Caco-2 (cell line): ENCODE results near the gene FBLN5. TPM values are rescaled to one million over a fixed set of nuclear protein-coding genes. Genes with fewer than 3 reads are reported as not detected.

Source experiments
- BruUV-seq: library from RNA; stranded (reverse); fragments of 400-500 nt; replicated peaks from 2 replicates; lab custom pipeline; 2021; lab: Mats Ljungman, UMichigan
- CTCF ChIA-PET: fragments of 300-600 bp; sonication (Branson Sonifier 250); formaldehyde crosslinking; loops from one replicate; lab custom pipeline; 2022; ENCODE audit warnings: antibody characterized with exemption; lab: Charles Lee
- POLR2A ChIA-PET: fragments of 300-600 bp; sonication (Branson Sonifier 250); formaldehyde crosslinking; loops from one replicate; lab custom pipeline; 2022; ENCODE audit warnings: antibody characterized with exemption; lab: Charles Lee
- DNase-seq, 2 experiments: peaks; one replicate each; pipeline versions ENCODE4 v3.0.0 to v3.0.0-alpha.2; 2020 to 2022
- H3K27me3 ChIP-seq: replicated peaks from 2 replicates; pipeline ENCODE4 v1.6.0; 2011; ENCODE audit warnings: low read length; ENCODE audit not compliant: control insufficient read depth, insufficient read depth
- H3K36me3 ChIP-seq: 2 replicates; pipeline ENCODE4 v1.5.1; 2011; ENCODE audit warnings: low read length; ENCODE audit not compliant: control insufficient read depth, insufficient read depth
- H3K4me1 ChIP-seq: fragments of 250-450 bp; sonication (Bioruptor Pico); 2 replicates; pipeline ENCODE4 v1.5.1; 2020; ENCODE audit warnings: mild to moderate bottlenecking
- H3K4me3 ChIP-seq: 2 replicates; pipeline ENCODE4 v1.5.1; 2011; ENCODE audit warnings: low read depth, mild to moderate bottlenecking, control low read depth, low read length
- H3K9me3 ChIP-seq: fragments of 250-450 bp; sonication (Bioruptor Pico); 2 replicates; pipeline ENCODE4 v1.5.1; 2020; ENCODE audit warnings: mild to moderate bottlenecking, moderate library complexity
- H3K27ac Mint-ChIP-seq: one replicate; pipeline ENCODE4 v1.8.0; 2022; ENCODE audit warnings: mixed read lengths; ENCODE audit not compliant: unreplicated experiment
- H3K27me3 Mint-ChIP-seq: one replicate; pipeline ENCODE4 v1.8.0; 2022; ENCODE audit warnings: mixed read lengths; ENCODE audit not compliant: insufficient read depth, unreplicated experiment
- H3K36me3 Mint-ChIP-seq: one replicate; pipeline ENCODE4 v1.8.0; 2022; ENCODE audit warnings: mild to moderate bottlenecking, mixed read lengths; ENCODE audit not compliant: insufficient read depth, unreplicated experiment
- H3K4me1 Mint-ChIP-seq: one replicate; pipeline ENCODE4 v1.8.0; 2022; ENCODE audit warnings: low read depth, mixed read lengths; ENCODE audit not compliant: unreplicated experiment
- H3K4me3 Mint-ChIP-seq: one replicate; pipeline ENCODE4 v1.8.0; 2022; ENCODE audit warnings: mild to moderate bottlenecking, moderate library complexity, mixed read lengths; ENCODE audit not compliant: unreplicated experiment
- H3K9me3 Mint-ChIP-seq: one replicate; pipeline ENCODE4 v1.8.0; 2022; ENCODE audit warnings: mixed read lengths; ENCODE audit not compliant: unreplicated experiment
- intact Hi-C: fragments of 100-400 bp; cut with micrococcal nuclease; formaldehyde crosslinking; loops from one replicate; pipeline ENCODE4 v1.10.0; 2022; ENCODE audit not compliant: unreplicated experiment
- total RNA-seq: library from RNA; stranded (reverse); gene quantifications from 2 replicates; pipeline ENCODE4 v1.2.3, GENCODE V29; 2022
- TF ChIP-seq, protein P1 (sequence below), 2 experiments: fragments of 200-600 bp in 1 of 2; IDR thresholded peaks; 1 replicate in 1 of 2; 2 replicates in 1 of 2; pipeline versions ENCODE4 v1.5.1 to v1.8.0; 2011 to 2022; ENCODE audit warnings: antibody characterized with exemption in 1 of 2, control low read depth in 1 of 2, inconsistent platforms in 1 of 2, low read depth in 1 of 2, low read length in 1 of 2, mild to moderate bottlenecking in 1 of 2, moderate library complexity in 1 of 2; ENCODE audit not compliant: insufficient read depth in 1 of 2, severe bottlenecking in 1 of 2, unreplicated experiment in 1 of 2

Gene FBLN5
- total RNA-seq, 1 experiment from 2014 or later = 13.9 TPM

GRCh38 chr14:91964011-91964410 lies 16.5 kb upstream of the FBLN5 start:
- Histone ChIP-seq H3K4me1 (no peaks in the 10 kb centered on the region), H3K9me3 (no peaks in the 10 kb centered on the region), H3K27me3 (no peaks in the 10 kb centered on the region), H3K36me3 (no peaks in the 10 kb centered on the region), H3K4me3 (no peak overlapping the region)
- intact Hi-C loops = no loop called here
- peaks cover 8% of the 10 kb centered on the region for H3K4me1 Mint-ChIP-seq
- H3K9me3 Mint-ChIP-seq = no peaks in the 10 kb centered on the region
- DNase-seq = no peak
- TF ChIP-seq, protein P1, sequence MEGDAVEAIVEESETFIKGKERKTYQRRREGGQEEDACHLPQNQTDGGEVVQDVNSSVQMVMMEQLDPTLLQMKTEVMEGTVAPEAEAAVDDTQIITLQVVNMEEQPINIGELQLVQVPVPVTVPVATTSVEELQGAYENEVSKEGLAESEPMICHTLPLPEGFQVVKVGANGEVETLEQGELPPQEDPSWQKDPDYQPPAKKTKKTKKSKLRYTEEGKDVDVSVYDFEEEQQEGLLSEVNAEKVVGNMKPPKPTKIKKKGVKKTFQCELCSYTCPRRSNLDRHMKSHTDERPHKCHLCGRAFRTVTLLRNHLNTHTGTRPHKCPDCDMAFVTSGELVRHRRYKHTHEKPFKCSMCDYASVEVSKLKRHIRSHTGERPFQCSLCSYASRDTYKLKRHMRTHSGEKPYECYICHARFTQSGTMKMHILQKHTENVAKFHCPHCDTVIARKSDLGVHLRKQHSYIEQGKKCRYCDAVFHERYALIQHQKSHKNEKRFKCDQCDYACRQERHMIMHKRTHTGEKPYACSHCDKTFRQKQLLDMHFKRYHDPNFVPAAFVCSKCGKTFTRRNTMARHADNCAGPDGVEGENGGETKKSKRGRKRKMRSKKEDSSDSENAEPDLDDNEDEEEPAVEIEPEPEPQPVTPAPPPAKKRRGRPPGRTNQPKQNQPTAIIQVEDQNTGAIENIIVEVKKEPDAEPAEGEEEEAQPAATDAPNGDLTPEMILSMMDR (IDR thresholded peaks at IDR 0.05; ENCODE audit: insufficient read depth in 1 of 2, low read depth in 1 of 2, low read length in 1 of 2, severe bottlenecking in 1 of 2, unreplicated experiment in 1 of 2) = no peak
- no peak overlapping the region for H3K4me3 Mint-ChIP-seq
- H3K36me3 Mint-ChIP-seq = peaks cover 12% of the 10 kb centered on the region
- H3K27me3 Mint-ChIP-seq = no peaks in the 10 kb centered on the region
- ChIA-PET CTCF (no interaction called here), POLR2A (no interaction called here)
- BruUV-seq = no TSS peak
- H3K27ac Mint-ChIP-seq = no peak overlapping the region

DNA sequence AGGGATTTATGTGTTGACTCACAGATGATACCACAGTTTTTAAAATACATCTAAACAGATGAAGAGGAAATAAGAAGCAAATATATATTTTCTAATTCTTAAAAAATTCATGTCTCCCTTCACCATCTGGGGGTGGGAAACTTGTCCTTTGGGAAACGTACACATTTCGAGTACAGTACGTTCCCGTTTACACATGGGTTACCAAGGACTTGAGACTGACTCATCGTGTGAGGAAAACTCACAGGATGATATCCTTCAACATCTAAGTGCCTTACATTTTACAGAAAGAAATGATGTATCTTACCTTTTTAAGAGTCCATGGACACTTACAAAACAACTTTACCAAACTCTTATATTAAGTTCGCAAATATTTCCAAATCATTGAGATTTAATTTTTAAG lies 16.0 kb upstream of the FBLN5 start:
- no peaks in the 10 kb centered on the region for H3K9me3 ChIP-seq
- Mint-ChIP-seq H3K4me1 (peaks cover 8% of the 10 kb centered on the region), H3K4me3 (no peak overlapping the region), H3K27ac (no peak overlapping the region), H3K36me3 (peaks cover 6% of the 10 kb centered on the region), H3K27me3 (no peaks in the 10 kb centered on the region), H3K9me3 (no peaks in the 10 kb centered on the region)
- TF ChIP-seq, protein P1 (IDR thresholded peaks at IDR 0.05; ENCODE audit: insufficient read depth in 1 of 2, low read depth in 1 of 2, low read length in 1 of 2, severe bottlenecking in 1 of 2, unreplicated experiment in 1 of 2) = no peak
- no peaks in the 10 kb centered on the region for H3K36me3 ChIP-seq
- no peak for DNase-seq
- no peaks in the 10 kb centered on the region for H3K4me1 ChIP-seq
- intact Hi-C loops = no loop called here
- ChIA-PET POLR2A (no interaction called here), CTCF (no interaction called here)
- no peak overlapping the region for H3K4me3 ChIP-seq
- BruUV-seq = no TSS peak
- H3K27me3 ChIP-seq = no peaks in the 10 kb centered on the region

- H3K9me3 ChIP-seq = no peaks in the 10 kb centered on the region
- Mint-ChIP-seq H3K4me1 (peaks cover 15% of the 10 kb centered on the region), H3K27ac (no peak overlapping the region), H3K27me3 (no peaks in the 10 kb centered on the region), H3K4me3 (no peak overlapping the region), H3K36me3 (no peaks in the 10 kb centered on the region), H3K9me3 (no peaks in the 10 kb centered on the region)
- no peak for DNase-seq
- BruUV-seq = no TSS peak
- no peak overlapping the region for H3K4me3 ChIP-seq
- H3K4me1 ChIP-seq = peaks cover 6% of the 10 kb centered on the region
- ChIA-PET POLR2A (interaction anchor here (0.5 kb wide), 1 partner anchor 11 kb away, joined by 3 read pairs; no protein-coding TSS in a partner anchor), CTCF (interaction anchor here (0.8 kb wide), 1 partner anchor 35 kb away, joined by 4 read pairs; no protein-coding TSS in a partner anchor)
- H3K27me3 ChIP-seq = no peaks in the 10 kb centered on the region
- TF ChIP-seq, protein P1 (IDR thresholded peaks at IDR 0.05; ENCODE audit: insufficient read depth in 1 of 2, low read depth in 1 of 2, low read length in 1 of 2, severe bottlenecking in 1 of 2, unreplicated experiment in 1 of 2) = no peak
- no peaks in the 10 kb centered on the region for H3K36me3 ChIP-seq
- intact Hi-C loops = no loop called here
Measured at GRCh38 chr14:91961297-91962220, 14.1 kb upstream of the FBLN5 start.
